Astrocyte of the hippocampus (primary cell): ENCODE data around the gene NETO2.
"Not testable (repeated sequence)": the region's sequence is repeated elsewhere in the genome, so short reads cannot be mapped to it uniquely, and the experiment has no call there.

Experiments
- DNase-seq: peaks from one replicate; pipeline ENCODE4 v3.0.0; 2011; ENCODE audit warnings: low read depth, low spot score

NETO2 gene

DNA sequence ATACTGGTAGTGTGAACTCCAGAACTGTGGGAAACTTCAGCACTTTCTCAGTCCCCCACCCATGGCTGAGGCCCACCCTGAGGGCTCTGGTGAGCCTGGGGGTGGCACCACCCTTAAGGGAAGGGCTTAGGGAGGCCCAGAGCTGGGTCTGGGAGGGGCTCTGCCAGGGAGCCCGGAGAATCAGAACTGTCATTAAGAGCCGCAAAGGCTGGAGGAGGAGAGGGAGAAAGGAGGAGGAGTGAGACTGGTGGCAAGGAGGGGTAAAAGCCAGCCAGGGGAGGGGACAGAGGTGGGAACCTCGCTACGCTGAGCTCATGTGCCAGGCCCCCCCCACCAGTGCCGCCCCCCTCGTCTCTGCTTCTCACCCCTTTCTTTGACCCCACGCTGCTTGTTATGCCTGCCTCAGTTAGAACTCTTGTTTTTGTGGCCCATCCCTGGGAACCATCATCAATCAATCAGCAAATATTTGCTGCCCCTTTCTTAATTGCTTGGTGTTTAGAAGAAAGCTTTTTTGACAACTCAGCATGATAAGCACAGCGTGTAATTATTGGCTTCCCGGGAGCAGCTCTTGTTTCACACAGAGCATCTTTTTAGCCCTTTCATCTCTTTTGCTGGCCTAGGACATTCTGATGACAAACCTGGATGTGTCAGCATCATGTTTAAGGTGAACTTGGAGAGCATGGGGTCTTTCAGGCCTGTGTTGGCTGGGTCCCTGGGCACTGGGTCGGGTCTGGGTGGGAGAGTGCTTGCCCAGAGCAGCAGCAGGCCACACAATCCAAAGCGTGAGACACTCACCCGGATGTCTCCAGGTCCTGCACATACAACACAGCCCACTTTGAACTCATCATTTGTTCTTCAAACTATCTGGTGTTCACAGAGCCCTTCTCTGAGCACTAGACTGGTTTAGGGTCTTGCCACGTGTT lies 77.7 kb downstream of the NETO2 start:
- no peak for DNase-seq

DNA sequence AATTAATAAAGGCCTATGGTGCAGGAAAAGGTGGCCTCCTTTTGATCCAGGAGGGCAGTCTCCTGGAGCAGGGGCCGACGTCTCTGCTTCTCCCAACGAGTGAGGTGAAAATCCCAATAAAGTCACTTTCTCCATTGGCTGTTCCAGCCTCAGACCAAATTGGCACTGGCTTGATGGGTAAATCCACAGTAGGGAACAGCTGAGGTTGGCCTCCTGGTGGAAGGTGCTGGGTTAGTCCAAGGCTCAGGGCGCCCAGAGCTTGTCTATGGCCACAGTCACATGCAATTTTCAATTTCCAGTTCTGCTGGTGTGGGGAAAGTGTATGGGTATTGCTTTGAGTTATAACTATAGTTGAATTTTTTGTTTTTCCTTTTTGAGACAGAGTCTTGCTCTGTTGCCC lies 79.0 kb downstream of the NETO2 start:
- no peak for DNase-seq

DNA sequence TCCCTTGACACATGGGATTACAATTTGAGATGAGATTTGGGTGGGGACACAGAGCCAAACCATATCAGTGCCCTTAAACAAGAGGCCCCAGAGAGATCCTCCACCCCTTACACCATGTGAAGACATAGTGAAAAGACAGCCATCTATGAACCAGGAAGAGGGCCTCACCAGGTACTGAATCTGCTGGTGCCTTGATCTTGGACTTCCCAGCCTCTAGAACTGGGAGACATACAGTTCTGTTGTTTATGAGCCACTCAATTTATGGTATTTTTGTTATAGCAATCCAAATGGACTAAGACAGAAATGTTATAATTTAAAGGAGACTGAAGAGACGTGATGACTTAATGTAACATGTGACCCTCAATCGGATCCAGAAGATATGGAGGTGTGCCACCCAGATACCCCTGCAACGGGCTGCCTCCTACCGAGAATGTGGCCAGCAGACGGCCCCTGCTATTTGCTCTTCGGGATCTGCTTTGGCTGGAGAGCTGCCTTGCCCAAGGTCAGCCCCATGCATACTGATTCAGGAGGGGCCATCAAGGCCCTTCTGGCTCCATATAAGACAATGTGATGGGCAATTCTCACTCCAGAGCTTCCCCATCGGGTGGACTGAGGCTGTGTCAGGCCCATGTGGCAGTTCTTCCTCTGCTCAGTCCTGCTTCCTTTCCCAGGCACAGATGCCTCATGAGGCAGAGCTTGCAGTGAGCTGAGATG lies 80.6 kb downstream of the NETO2 start:
- no peak for DNase-seq

DNA sequence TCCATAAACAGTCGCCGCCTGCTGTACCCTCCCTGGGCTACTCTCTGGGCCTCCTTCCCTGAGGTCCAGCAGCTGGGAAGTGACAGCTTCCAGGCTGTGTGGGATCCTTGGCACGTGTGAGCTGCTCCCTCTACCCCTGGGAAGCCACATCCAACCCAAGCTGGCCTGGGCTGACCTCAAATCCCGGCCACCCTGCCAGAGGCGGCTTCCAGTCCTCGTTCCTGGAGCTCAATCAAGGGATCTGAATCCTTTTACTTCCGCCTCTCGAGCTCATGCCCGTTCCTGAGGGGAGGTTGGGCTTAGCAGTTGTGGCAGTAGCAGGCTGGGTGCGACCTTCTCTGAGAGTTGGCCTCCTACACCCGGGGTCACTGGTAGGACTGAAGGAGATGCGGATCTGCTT lies 82.5 kb downstream of the NETO2 start:
- no peak for DNase-seq

DNA sequence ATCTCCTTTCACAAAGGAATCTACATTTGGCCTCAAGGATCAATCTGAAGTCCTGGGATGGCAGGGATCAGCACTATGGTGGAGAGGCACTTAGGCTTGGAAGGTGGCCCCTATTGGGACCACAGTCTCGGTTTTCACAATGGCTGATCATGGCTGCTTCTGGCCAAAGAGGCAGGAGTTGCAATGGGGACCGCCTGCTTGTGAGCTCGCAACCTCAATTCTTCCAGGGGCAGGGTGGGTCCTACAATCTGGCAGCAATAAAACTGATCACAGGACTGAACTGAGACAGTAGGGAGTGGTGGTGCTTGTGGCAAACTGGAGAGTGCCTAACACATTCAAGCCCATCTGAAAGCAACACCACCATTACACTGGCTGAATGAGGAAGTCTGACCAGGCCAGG lies 83.1 kb downstream of the NETO2 start:
- DNase-seq = no peak

DNA sequence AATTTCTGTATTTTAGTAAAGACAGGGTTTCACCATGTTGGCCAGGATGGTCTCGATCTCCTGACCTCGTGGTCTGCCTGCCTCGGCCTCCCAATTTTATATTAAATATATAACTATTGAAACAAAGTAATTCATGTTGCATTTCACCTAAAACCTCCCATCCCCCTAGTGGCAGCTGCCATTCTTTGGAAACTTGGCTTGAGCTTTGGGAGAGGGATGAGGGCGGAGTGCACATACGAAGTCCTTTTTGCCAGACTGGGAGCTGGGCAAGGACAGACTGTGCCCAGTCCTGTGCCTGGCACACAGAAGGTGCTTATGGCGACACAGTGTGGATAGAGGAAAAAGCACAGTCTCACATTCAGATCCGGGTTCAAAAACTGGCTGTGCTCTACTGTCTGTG lies 83.8 kb downstream of the NETO2 start:
- no peak for DNase-seq

DNA sequence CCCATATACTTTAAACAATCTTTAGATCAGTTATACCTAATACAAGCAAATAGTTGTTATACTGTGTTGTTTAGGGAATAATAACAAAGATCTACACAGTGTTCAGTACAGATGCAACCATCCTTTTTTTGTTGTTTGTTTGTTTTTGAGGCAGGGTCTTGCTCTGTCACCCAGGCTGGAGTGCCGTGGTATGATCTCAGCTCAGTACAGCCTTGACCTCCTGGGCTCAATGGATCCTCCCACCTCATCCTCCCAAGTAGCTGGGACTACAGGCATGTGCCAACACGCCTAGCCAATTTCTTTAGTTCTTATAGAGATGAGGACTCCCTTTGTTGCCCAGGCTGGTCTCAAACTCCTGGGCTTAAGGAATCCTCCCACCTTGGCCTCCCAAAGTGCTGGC lies 84.6 kb downstream of the NETO2 start:
- not testable (repeated sequence) for DNase-seq

DNA sequence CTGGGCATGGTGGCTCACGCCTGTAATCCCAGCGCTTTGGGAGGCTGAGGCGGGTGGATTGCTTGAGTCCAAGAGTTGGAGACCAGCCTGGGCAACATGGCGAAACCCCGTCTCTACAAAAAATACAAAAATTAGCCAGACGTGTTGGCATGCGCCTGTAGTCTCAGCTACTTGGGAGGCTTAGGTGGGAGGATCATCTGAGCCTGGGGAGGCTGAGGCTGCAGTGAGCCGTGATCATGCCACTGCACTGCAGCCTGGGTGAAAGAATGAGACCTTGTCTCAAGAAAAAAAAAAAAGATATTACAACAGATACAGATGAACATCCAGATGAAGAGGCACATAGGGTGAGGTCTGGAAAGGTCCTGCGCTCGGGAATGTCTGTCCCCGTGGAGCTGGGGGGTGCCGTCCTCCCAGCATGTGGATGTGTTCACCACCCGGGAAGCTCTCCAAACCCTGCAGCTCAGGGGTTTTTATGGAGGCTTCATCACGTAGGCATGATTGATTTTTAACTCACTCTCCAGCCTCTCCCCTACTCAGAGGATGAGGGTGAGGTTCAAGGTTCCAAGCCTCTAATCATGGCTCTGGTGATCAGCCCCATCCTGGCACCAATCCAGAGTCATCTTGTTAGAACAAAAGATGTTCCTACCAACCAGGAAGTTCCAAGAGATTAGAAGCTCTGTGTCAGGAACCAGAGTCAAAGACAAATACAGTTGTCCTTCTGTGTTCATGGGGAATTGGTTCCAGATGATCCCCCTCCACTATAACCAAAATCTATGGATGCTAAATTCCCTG lies 85.3 kb downstream of the NETO2 start:
- no peak for DNase-seq

DNA sequence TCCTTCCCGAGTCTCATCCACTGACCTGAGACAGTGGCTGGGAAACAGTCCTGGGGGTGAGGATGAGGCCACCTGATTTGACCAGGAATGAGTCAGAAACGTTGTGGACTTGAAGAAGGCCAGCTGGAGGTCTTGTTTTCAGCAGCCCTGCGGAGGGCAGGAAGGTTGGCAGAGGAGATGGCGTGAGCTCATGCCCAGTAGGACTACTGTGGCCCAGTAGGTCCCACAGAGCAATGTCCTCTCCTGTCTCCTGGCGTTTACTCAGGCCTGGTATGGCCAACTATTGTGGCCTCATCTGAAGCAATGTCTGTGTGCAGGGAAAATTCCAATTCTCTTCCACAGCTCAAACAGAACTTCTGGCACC lies 86.1 kb downstream of the NETO2 start:
- DNase-seq = no peak

DNA sequence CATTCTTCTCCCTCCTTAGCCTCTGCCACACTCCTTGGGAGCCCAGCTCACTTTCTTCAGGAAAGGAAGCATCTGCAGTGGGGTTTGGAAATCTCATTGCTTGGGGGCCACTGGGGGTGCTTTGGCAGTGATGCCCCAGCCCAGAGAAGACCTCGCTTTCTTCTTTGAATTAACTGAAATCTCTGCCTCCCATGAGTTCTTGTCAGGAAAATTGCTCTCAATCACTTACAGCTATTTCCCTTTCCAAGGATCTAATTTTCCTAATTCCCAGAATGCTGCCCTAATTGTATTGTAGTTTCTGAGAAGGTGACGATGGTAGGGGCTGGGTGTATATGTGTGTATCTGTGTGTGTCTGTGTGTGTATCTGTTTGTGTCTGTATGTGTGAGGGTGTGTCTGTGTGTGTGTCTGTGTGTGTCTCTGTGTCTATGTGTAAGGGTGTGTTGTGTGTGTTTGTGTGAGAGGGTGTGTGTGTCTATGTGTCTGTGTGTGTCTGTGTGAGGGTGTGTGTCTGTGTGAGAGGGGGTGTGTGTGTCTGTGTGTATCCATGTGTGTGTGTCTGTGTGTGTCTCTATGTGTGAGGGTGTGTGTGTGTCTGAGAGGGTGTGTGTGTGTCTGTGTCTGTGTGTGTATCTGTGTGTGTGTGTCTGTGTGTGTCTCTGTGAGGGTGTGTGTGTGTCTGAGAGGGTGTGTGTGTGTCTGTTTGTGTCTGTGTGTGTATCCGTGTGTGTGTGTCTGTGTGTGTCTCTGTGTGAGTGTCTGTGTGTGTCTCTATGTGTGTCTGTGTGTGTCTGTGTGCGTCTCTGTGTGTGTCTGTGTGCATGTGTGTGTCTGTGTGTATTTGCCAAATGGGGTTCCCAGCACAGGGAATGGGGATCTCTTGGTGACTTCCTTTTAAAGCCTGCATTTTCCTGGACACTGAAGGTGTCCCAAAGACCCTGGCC lies 86.8 kb downstream of the NETO2 start:
- DNase-seq = no peak

DNA sequence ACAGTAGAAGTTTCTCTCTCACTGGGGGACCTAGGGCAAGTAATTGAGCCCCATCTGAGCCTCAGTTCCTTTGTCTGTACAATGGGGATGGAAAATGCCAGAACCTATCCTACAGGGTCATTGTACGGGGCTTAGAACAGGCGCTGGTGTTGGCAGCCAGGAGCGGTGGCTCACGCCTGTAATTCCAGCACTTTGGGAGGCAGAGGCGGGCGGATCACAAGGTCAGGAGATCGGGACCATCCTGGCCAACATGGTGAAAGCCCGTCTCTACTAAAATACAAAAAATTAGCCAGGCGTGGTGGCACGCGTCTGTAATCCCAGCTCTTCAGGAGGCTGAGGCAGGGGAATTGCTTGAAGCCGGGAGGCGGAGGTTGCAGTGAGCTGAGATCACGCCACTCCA lies 87.7 kb downstream of the NETO2 start:
- DNase-seq = not testable (repeated sequence)

DNA sequence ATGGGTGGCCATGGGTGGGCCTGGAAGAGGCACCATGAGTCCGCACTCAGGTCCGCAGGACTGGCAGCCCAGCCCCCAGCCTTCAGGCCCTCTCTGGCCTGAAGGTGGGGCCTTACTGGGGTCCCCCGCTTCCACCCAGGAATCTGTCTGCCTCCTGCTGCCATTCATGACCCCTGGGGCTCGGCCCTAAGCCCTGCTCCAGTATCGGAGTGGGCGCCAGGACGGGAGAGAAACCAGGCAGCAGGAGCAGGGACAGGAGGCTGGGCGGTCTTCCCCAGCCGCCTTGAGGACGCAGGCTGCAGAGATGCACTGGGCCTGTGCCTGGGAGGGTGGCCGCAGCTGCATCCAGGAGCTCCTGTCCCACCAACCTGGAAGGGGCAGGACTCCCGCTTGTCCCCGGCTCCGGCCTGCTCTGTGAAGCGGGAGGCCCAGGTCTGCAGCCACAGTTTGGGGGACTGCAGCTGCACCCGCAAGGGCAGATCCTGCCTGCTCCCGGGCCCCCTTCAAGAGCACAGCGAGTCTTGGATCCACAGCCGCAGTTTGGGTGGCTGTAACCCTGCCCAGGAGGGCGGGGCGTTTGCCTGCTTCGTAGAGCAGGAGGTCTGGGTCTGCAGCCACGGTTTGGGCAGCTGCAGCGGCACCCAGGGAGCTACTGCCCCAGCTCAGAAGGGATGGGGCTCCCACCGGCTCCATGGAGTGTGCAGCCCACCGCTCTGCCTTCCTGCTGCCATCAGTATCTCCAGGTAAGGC lies 88.4 kb downstream of the NETO2 start:
- DNase-seq = no peak

DNA sequence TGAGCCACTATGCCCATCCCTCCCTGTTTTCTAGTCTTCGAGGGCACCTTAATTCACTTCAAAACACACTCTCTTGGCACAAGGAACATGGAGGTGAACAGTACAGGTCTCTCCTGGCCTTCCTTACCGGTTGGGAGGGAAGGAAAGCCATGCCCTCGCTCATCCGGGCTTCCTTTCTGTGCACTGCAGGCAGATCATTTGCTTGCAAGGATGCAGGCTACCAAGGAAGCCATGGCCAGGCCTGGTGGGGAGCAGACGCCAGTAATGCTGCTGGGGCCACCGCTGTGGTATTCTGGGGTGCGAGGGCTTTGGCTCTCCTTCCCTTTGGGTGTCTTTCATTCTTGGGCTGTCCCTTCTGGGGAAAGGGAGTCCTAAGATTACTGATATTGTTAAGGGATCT lies 89.4 kb downstream of the NETO2 start:
- DNase-seq = no peak

DNA sequence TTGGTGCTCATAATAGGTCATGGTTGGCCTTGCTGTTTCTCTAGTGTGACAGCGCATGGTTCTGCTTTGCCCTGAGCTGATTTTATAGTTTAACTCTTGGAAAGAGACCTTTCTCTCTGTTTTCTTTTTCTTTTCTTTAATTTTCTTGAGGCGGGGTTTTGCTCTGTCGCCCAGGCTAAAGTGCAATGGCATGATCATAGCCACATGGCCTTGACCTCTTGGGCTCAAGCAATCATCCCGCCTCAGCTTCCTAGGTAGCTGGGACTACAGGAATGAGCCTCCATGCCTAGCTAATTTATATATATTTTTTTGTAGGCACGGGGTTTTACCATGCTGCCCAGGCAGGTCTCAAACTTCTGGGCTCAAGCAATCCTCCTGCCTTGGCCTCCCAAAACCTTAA lies 89.8 kb downstream of the NETO2 start:
- DNase-seq = no peak

DNA sequence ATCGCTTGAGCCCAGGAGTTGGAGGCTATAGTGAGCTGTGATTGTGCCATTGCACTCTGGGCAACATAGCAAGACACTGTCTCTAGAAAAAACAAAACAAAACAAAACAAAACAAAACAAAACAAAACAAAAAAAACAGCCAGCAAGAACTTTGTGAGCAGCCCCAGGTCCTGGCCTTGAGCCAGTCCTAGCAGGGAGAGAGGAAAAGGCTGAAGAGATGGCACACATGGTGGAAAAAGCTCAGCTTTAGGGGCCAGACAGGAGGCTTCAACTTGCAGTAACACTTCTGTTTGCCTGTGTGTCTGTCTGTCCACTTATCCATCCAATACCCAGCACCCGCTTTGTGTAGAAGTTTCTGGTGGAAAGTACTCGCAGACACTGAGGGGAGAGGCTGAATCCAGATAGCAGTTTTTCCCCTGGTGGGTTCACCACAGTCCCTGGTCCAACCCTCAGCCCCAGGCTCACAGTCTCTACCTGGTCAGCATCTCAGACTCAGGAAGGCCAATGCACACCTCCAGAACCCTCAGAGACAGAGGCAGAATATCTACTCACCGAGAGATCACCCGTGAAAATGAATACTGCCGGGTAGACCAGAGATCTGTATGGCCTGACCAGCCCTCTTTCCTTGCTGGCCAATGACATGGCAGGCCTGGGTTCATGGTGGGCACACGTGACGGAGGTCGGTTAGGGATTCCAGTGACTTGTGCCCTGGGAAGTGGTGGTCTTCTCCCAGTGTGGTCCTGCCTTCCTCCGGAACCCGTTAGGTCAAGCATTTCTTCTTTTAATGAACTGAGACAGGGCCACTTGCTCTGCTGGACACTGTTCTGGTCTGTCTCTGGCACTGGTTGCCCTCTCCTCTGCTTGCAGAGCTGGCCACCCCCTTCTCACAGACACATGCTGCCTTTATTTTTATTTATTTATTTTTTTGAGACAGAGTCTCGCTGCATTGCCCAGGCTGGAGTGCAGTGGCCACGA lies 90.8 kb downstream of the NETO2 start:
- DNase-seq = peak; percentile 32

DNA sequence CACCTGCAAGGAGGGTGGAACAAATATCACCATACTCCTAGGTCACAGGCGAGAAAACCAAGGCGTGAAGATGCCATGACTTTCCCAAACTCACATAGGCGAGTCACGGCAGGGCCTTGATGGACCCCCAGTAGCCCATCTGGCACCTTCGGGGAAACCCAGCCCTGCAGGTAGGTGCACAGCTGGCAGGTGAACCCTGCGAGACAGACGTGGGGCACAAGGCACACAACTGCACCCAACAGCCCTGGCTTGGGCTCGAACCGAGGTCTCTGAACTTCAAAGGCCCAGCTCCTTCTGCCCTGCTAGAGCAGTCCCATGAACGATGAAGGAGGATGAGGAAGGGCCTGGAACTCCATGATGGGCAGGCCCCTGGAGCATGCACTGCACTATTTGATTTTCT lies 92.7 kb downstream of the NETO2 start:
- no peak for DNase-seq

DNA sequence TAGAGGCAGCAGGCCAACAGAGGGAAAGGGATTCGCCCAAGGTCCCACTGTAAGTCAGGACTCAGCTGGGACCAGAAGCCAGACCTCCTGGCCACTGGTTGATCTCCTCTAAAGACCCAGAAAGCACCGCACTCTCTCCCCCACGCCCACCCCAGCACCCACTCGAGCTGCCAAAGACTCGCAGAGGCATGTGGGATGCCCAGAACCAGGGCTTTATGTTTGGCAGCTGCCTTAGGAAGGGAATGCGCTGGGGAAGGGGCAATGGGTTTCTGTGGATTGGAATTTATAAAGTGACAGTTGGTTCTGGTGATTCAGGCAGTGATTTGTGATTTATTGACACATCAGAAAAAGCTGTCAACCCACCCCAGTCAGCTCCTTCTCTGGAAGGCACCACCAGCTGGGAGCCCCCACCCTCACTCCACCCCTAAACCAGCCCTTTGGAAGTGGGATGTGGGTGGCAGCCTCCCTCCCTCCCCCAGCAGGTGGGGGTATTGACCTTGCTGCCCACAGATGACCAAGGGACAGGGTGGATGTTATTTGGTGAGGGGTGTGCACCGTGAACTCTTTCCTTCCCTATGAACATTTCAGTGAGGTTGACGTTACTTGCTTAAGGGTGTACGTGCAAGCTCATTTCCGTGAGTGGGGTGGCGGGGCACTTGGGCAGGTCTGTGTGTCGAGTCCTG lies 93.7 kb downstream of the NETO2 start:
- no peak for DNase-seq

DNA sequence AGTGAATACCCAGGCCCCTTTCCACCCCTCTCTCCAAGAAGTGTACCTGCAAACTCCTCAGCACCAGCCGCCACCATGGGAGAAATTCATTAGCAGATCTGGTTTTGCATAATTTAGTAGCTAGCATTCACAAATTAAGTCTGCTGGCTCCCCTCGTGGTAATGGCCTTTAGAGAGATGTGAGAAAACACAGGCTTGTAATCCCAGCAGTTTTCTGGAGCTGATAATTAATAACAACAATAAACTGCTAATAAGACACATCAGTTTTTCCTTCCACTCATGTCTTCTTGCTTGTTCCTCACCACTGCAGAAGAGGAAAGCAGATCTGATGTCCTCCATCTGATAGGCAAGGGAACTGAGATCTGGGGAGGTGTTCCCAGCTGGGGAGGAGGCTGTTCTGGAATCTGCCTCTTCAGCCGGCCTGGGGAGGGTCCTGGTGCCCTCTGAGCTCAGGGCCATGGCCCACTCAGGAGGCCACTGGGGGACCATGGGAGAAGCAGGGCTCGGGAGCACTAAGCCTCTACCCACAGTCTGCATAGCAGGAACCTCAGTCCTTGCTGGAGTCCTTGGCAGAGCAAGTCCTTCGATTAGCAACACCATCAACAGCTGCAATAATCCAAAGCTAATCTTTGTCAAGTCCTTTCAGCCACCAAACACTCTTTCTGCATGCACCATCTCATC lies 96.1 kb downstream of the NETO2 start:
- DNase-seq = no peak
